Upper lobe of right lung (tissue), 1 donor: ENCODE data around the gene HMGB3. TPM values are rescaled to one million over a fixed set of nuclear protein-coding genes. Genes with fewer than 3 reads are reported as not detected.
"Not testable (repeated sequence)": the region's sequence is repeated elsewhere in the genome, so short reads cannot be mapped to it uniquely, and the experiment has no call there.

Experiments used
- ATAC-seq: fragments of 200-7000 bp; cut with Tn5 transposase; one replicate; pipeline ENCODE4 v1.9.1; 2020; ENCODE audit warnings: mild to moderate bottlenecking, moderate library complexity
- DNase-seq: peaks from one replicate; pipeline ENCODE4 v3.0.0-alpha.2; 2020
- H3K27ac ChIP-seq: fragments of 200-600 bp; one replicate; pipeline ENCODE4 v1.8.0; 2022
- H3K27me3 ChIP-seq: fragments of 200-600 bp; one replicate; pipeline ENCODE4 v1.8.0; 2022; ENCODE audit warnings: mild to moderate bottlenecking
- H3K36me3 ChIP-seq: fragments of 200-600 bp; one replicate; pipeline ENCODE4 v1.8.0; 2022
- H3K4me1 ChIP-seq: fragments of 200-600 bp; one replicate; pipeline ENCODE4 v1.8.0; 2022
- H3K4me3 ChIP-seq: fragments of 200-600 bp; one replicate; pipeline ENCODE4 v1.8.0; 2022; ENCODE audit warnings: mild to moderate bottlenecking
- H3K9me3 ChIP-seq: fragments of 200-600 bp; one replicate; pipeline ENCODE4 v1.8.0; 2022
- intact Hi-C: fragments of 100-400 bp; cut with DNase I; formaldehyde crosslinking; loops from one replicate; pipeline ENCODE4 v1.11.0; 2022
- total RNA-seq: library from RNA; stranded (reverse); fragmentation: NEBNext Ultra II Directional; extraction: Animal tissue kit (Norgen Biotek cat#: 25700); gene quantifications from one replicate; pipeline ENCODE4 v1.2.1, GENCODE V29; 2021
- TF ChIP-seq, protein P1 (sequence below): fragments of 200-600 bp; IDR thresholded peaks from one replicate; pipeline ENCODE4 v1.8.0; 2022; ENCODE audit warnings: antibody characterized with exemption
- donor health status: DM: no; HTN: yes; CAD: no; lungs with severe emphysema.

The HMGB3 gene
- total RNA-seq, 1 donor from 2014 or later, result 19.5 TPM

DNA sequence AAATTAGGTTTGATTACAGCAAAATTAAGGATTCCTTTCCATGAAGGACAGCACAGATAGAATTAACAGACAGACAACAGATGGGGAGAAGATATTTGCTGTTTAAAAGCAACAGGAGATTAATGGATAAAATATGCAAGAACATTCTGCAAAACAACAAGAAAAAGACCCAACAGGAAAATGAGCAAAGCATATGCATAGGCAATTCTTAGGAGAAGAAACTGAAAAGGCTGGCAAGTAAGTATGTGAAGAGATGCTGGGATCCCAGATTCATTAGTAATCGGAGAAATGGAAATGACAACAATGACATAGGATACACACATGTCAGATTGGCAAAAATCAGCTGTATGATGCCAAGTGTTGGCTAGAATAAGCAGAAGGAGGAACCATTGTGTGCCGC lies 27.5 kb upstream of the HMGB3 start:
- no peak for DNase-seq
- H3K36me3 ChIP-seq, result no peaks in the 10 kb centered on the region
- no peaks in the 10 kb centered on the region for H3K9me3 ChIP-seq
- intact Hi-C loops, result no loop called here
- H3K27me3 ChIP-seq, result no peaks in the 10 kb centered on the region
- no peak overlapping the region for H3K4me3 ChIP-seq
- no peak overlapping the region for H3K27ac ChIP-seq
- no peaks in the 10 kb centered on the region for H3K4me1 ChIP-seq
- TF ChIP-seq, protein P1, sequence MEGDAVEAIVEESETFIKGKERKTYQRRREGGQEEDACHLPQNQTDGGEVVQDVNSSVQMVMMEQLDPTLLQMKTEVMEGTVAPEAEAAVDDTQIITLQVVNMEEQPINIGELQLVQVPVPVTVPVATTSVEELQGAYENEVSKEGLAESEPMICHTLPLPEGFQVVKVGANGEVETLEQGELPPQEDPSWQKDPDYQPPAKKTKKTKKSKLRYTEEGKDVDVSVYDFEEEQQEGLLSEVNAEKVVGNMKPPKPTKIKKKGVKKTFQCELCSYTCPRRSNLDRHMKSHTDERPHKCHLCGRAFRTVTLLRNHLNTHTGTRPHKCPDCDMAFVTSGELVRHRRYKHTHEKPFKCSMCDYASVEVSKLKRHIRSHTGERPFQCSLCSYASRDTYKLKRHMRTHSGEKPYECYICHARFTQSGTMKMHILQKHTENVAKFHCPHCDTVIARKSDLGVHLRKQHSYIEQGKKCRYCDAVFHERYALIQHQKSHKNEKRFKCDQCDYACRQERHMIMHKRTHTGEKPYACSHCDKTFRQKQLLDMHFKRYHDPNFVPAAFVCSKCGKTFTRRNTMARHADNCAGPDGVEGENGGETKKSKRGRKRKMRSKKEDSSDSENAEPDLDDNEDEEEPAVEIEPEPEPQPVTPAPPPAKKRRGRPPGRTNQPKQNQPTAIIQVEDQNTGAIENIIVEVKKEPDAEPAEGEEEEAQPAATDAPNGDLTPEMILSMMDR, result no peak
- no peak for ATAC-seq

DNA sequence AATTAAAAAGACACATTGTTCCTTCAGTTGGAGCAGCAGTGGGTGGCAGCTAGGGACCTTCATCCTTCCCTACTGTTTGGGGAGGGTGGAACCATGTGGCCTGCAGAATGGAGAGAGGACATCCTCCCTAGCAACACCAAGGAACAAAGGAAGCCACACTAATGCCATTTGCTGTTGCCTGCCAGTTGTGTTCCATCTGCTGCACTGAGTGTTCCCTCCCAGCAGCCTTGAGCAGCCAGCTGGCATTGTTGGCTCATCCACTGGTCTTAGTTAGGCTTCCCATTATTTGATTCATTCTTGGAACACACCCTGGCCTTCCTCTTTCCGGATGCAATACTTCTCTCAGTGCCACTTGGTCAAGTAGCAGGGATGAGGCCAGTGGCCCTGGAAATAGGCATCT lies 25.0 kb upstream of the HMGB3 start:
- Histone ChIP-seq H3K4me1 (no peaks in the 10 kb centered on the region), H3K27ac (no peak overlapping the region), H3K36me3 (no peaks in the 10 kb centered on the region), H3K27me3 (no peaks in the 10 kb centered on the region), H3K4me3 (no peak overlapping the region), H3K9me3 (no peaks in the 10 kb centered on the region)
- TF ChIP-seq, protein P1, result no peak
- no peak for ATAC-seq
- intact Hi-C loops, result no loop called here
- DNase-seq, result no peak

DNA sequence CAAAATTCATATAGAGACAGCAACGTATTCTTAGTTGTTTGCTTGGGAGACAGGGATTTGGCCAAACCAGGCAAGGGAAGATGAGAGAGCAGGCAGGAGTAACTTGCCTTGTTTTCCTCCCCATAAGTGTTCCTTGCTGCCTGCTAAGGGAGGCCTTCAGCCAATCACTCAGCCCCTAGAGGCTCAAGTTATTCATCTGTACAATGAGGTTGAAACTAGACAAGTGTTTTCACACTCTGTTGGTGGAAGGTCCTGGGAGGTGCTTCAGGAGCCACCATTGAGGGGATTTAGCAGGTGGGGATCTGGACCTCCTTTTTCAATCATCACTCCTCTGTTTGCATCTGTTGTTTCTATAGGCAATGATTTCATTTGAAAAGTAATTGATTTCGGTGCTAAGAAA lies 23.6 kb upstream of the HMGB3 start:
- no peaks in the 10 kb centered on the region for H3K9me3 ChIP-seq
- no peaks in the 10 kb centered on the region for H3K27me3 ChIP-seq
- ATAC-seq (no peak), DNase-seq (no peak)
- H3K4me1 ChIP-seq, result no peaks in the 10 kb centered on the region
- no peak overlapping the region for H3K27ac ChIP-seq
- TF ChIP-seq, protein P1, result no peak
- H3K4me3 ChIP-seq, result no peak overlapping the region
- H3K36me3 ChIP-seq, result no peaks in the 10 kb centered on the region
- intact Hi-C loops, result no loop called here

DNA sequence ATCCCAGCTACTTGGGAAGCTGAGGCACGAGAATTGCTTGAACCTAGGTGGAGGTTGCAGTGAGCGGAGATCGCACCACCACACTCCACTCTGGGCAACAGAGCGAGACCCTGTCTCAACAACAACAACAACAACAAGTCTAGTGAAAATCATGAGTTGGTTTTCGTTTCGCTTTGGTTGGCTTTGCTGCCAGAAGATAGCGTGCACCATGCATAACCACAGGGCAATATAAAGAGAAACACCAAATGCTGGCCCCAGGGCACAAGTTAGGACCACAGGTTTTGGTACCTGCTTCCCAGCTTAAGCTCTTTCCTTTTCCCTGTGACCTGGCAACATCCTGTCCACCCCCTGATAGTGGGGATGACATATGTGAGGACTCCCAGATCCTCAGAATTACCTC lies 21.5 kb upstream of the HMGB3 start:
- DNase-seq (no peak), ATAC-seq (no peak)
- TF ChIP-seq, protein P1, result no peak
- no peaks in the 10 kb centered on the region for H3K9me3 ChIP-seq
- H3K4me3 ChIP-seq, result no peak overlapping the region
- no peaks in the 10 kb centered on the region for H3K36me3 ChIP-seq
- intact Hi-C loops, result no loop called here
- H3K27ac ChIP-seq, result no peak overlapping the region
- no peaks in the 10 kb centered on the region for H3K27me3 ChIP-seq
- no peaks in the 10 kb centered on the region for H3K4me1 ChIP-seq

DNA sequence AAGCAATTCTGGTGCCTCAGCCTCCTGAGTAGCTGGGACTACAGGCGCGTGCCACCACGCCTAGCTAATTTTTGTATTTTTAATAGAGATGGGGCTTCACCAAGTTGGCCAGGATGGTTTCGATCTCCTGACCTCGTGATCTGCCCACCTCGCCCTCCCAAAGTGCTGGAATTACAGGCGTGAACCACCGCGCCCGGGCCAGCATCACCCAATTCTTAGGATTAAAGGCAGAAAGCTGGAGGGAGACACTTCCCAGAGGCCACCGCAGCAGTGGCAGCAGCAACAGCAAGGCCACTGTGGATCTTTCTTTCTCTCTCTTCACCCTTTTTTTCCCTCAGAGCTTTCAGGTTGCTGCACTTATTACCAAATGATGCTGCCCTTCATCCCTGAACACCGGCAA lies 18.7 kb upstream of the HMGB3 start:
- ATAC-seq, H3K36me3 ChIP-seq, H3K27me3 ChIP-seq, H3K27ac ChIP-seq, DNase-seq, H3K9me3 ChIP-seq, H3K4me3 ChIP-seq, H3K4me1 ChIP-seq, intact Hi-C loops: not testable (repeated sequence)

DNA sequence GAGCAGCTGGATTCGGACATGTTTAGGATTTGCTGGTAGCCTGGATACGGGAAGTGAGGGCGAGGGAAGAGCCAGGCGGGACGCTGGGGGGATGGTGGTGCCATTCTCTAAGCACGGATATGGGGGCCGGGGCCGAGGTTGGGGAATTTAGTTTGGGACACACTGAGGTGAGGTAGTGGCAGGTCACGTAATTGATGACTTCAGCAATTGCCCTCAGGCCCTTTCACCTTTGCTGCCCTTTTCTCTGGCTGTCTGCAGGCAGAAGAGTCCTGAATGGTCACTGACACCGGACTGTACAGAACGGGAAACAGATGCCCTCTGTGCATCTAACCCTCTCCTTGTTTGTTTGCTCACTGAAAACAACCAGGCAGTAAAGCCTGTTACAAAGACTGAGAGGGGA lies 16.9 kb upstream of the HMGB3 start:
- TF ChIP-seq, protein P1, result no peak
- intact Hi-C loops, result no loop called here
- ATAC-seq, result no peak
- Histone ChIP-seq H3K27me3 (no peaks in the 10 kb centered on the region), H3K9me3 (no peaks in the 10 kb centered on the region), H3K4me3 (no peak overlapping the region), H3K27ac (no peak overlapping the region), H3K36me3 (no peaks in the 10 kb centered on the region), H3K4me1 (no peaks in the 10 kb centered on the region)
- no peak for DNase-seq
